Measurements from ENCODE around the gene SLC51A.

- TF ChIP-seq CTCF (IDR thresholded peaks at IDR 0.05 in 4 of 5, conservative IDR thresholded peaks at IDR 0.05 in 1 of 5) (no peak), POLR2A (IDR thresholded peaks at IDR 0.05) (no peak)
Measured at GRCh38 chr3:196225086-196225485, 8.8 kb downstream of the SLC51A start.
